Neural progenitor cell (in vitro differentiated cells): ENCODE results near the gene EPHX1. TPM values are rescaled to one million over a fixed set of nuclear protein-coding genes. Genes with fewer than 3 reads are reported as not detected.

Experiments
- DNase-seq: peaks from one replicate; pipeline ENCODE4 v3.0.0-alpha.2; 2016; ENCODE audit warnings: low spot score
- H2AFZ ChIP-seq: fragments of 200-600 bp; sonication (generic); replicated peaks from 2 replicates; pipeline ENCODE4 v1.6.1; 2016; ENCODE audit warnings: antibody characterized with exemption
- H3F3A ChIP-seq: fragments of 200-600 bp; sonication (generic); 2 replicates; pipeline ENCODE4 v1.6.1; 2016; ENCODE audit warnings: antibody characterized with exemption, low read depth
- H3K27ac ChIP-seq: fragments of 200-600 bp; sonication (generic); 2 replicates; pipeline ENCODE4 v1.5.1; 2016; ENCODE audit warnings: mild to moderate bottlenecking
- H3K27me3 ChIP-seq: fragments of 200-600 bp; sonication (generic); 2 replicates; pipeline ENCODE4 v1.6.1; 2016; ENCODE audit warnings: mild to moderate bottlenecking, moderate library complexity
- H3K36me3 ChIP-seq: fragments of 200-600 bp; sonication (generic); 2 replicates; pipeline ENCODE4 v1.5.1; 2016
- H3K4me1 ChIP-seq: fragments of 200-600 bp; sonication (generic); 2 replicates; pipeline ENCODE4 v1.6.1; 2016; ENCODE audit warnings: mixed run types
- H3K4me2 ChIP-seq: fragments of 200-600 bp; sonication (generic); 2 replicates; pipeline ENCODE4 v1.6.1; 2016
- H3K4me3 ChIP-seq: fragments of 200-600 bp; sonication (generic); 2 replicates; pipeline ENCODE4 v1.5.1; 2016
- H3K79me2 ChIP-seq: fragments of 200-600 bp; sonication (generic); 2 replicates; pipeline ENCODE4 v1.6.1; 2016; ENCODE audit warnings: low read depth
- H3K9ac ChIP-seq: fragments of 200-600 bp; sonication (generic); 2 replicates; pipeline ENCODE4 v1.6.1; 2016
- H3K9me3 ChIP-seq: fragments of 200-600 bp; sonication (generic); 2 replicates; pipeline ENCODE4 v1.5.1; 2016; ENCODE audit warnings: low read depth
- H4K20me1 ChIP-seq: fragments of 200-600 bp; sonication (generic); 2 replicates; pipeline ENCODE4 v1.6.1; 2016; ENCODE audit warnings: low read depth
- H3K27ac Mint-ChIP-seq: 3 replicates; pipeline ENCODE4 v1.8.0; 2021; ENCODE audit warnings: mixed read lengths
- H3K27me3 Mint-ChIP-seq: 2 replicates; pipeline ENCODE4 v1.8.0; 2022; ENCODE audit warnings: low read depth, mild to moderate bottlenecking, inconsistent platforms, moderate library complexity, mixed read lengths; ENCODE audit not compliant: insufficient read depth
- H3K36me3 Mint-ChIP-seq: 3 replicates; pipeline ENCODE4 v1.8.0; 2021; ENCODE audit warnings: mixed read lengths
- H3K4me1 Mint-ChIP-seq: 3 replicates; pipeline ENCODE4 v1.8.0; 2021; ENCODE audit warnings: mixed read lengths
- H3K4me3 Mint-ChIP-seq: 3 replicates; pipeline ENCODE4 v1.8.0; 2021; ENCODE audit warnings: mild to moderate bottlenecking, moderate library complexity, mixed read lengths
- H3K9me3 Mint-ChIP-seq: 3 replicates; pipeline ENCODE4 v1.8.0; 2020; ENCODE audit warnings: mixed read lengths
- CTCF ChIP-seq: fragments of 200-600 bp; sonication (generic); IDR thresholded peaks from 2 replicates; pipeline ENCODE4 v1.5.1; 2017; ENCODE audit warnings: antibody characterized with exemption, mild to moderate bottlenecking
- EZH2 ChIP-seq: fragments of 200-600 bp; sonication (generic); IDR thresholded peaks from 2 replicates; pipeline ENCODE4 v1.6.1; 2017; ENCODE audit warnings: antibody characterized with exemption, mild to moderate bottlenecking, moderate library complexity
- EZH2phosphoT487 ChIP-seq: fragments of 200-600 bp; sonication (generic); IDR thresholded peaks from 2 replicates; pipeline ENCODE4 v1.6.1; 2017; ENCODE audit warnings: antibody characterized with exemption
- total RNA-seq: library from RNA; depleted of rRNA; stranded (reverse); fragments of >200 nt; gene quantifications from 2 replicates; pipeline ENCODE4 v1.2.3, GENCODE V29; 2015; ENCODE audit warnings: low replicate concordance

Gene EPHX1
- total RNA-seq, 1 donor from 2014 or later: 4.3 TPM

DNA sequence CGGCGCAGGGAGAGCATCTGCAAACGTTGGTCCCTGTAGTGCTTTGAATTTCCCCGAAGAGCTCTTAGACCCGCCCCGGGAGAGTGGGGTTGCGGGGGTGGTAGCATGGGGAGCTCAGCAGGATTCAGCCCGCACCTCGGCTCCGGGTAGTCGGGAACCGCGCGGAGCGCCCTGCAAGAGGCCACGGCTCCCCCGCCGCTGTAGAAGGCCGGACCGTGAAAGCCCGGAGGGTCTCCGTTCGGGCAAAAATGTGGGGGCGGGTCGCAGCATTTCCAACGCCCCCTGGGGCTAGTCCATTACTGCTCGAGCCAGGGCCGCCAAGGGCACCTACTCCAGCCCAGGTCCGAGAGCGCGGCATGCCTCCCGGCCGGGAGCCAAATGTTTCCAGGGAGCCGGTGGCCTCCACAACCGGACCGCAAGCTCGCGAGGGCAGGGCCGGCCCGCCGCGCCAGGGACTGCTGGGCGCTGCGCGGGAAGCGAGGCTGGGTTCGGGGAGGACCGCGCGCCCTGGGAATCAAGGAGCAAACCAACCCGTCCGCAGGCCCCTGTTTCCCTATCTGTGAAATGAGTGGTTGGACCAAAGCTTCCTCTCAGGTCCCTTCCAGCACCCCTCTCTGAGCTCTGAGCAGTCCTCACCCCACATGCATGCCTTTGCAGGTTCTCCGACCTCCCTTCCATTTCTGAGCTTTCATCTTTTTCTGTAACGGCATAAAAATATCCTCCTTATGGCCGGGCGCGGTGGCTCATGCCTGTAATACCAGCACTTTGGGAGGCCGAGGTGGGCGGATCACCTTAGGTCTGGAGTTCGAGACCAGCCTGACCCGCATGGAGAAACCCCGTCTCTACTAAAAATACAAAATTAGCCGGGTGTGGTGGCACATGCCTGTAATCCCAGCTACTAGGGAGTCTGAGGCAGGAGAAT, 73.0 kb downstream of the EPHX1 start:
- peaks cover 8% of the 10 kb centered on the region for H4K20me1 ChIP-seq
- peak overlapping the region; percentile 98 for H3K4me2 ChIP-seq
- no peaks in the 10 kb centered on the region for H3K36me3 ChIP-seq
- H3F3A ChIP-seq: peaks cover 32% of the 10 kb centered on the region
- peak overlapping the region; percentile 75 for H3K4me3 ChIP-seq
- no peaks in the 10 kb centered on the region for H3K9me3 Mint-ChIP-seq
- peak overlapping the region; percentile 91 for H2AFZ ChIP-seq
- peak overlapping the region; percentile 87 for H3K4me3 Mint-ChIP-seq
- no peak overlapping the region for H3K27ac ChIP-seq
- TF ChIP-seq CTCF (no peak), EZH2 (peak; percentile 54), EZH2phosphoT487 (peak; percentile 76)
- no peaks in the 10 kb centered on the region for H3K9me3 ChIP-seq
- peaks cover 75% of the 10 kb centered on the region for H3K27me3 ChIP-seq
- H3K27me3 Mint-ChIP-seq: peaks cover 12% of the 10 kb centered on the region
- peaks cover 12% of the 10 kb centered on the region for H3K4me1 Mint-ChIP-seq
- no peaks in the 10 kb centered on the region for H3K79me2 ChIP-seq
- no peak overlapping the region for H3K9ac ChIP-seq
- H3K4me1 ChIP-seq: peaks cover 10% of the 10 kb centered on the region
- H3K27ac Mint-ChIP-seq: no peak overlapping the region
- peak; percentile 59 for DNase-seq
- no peaks in the 10 kb centered on the region for H3K36me3 Mint-ChIP-seq

GRCh38 chr1:225883616-225884265, 73.8 kb downstream of the EPHX1 start:
- peaks cover 15% of the 10 kb centered on the region for H3K27me3 Mint-ChIP-seq

DNA sequence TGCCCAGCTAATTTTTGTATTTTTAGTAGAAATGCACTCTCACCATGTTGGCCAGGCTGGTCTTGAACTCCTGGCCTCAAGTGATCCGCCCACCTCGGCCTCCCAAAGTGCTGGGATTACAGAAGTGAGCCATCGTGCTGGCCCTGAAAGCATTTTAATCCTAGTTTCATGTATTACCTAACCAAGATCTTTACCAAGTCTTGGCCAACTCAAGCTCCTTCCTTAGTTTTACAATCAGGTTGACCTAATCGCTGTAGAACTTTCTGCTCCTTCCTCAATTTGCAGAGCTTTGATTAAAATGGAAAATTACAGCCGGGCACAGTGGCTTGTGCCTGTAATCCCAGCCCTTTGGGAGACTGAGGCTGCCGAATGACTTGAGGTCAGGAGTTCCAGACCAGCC, 75.4 kb downstream of the EPHX1 start:
- Mint-ChIP-seq H3K36me3 (no peaks in the 10 kb centered on the region), H3K4me3 (no peak overlapping the region), H3K27me3 (peaks cover 13% of the 10 kb centered on the region), H3K27ac (no peak overlapping the region), H3K4me1 (peaks cover 20% of the 10 kb centered on the region), H3K9me3 (no peaks in the 10 kb centered on the region)
- Histone ChIP-seq H3K79me2 (no peaks in the 10 kb centered on the region), H4K20me1 (peaks cover 6% of the 10 kb centered on the region), H3F3A (peaks cover 35% of the 10 kb centered on the region), H3K4me3 (no peak overlapping the region), H3K27ac (no peak overlapping the region), H3K9ac (no peak overlapping the region), H2AFZ (no peak overlapping the region), H3K27me3 (peaks cover 96% of the 10 kb centered on the region), H3K9me3 (no peaks in the 10 kb centered on the region), H3K4me2 (no peak overlapping the region), H3K4me1 (peaks cover 10% of the 10 kb centered on the region), H3K36me3 (no peaks in the 10 kb centered on the region)
- no peak for DNase-seq
- no peak for TF ChIP-seq EZH2phosphoT487
- no peak for TF ChIP-seq CTCF
- no peak for TF ChIP-seq EZH2

More at GRCh38 chr1:225883616-225884265, 73.8 kb downstream of the EPHX1 start:
- H3K9ac ChIP-seq: no peak overlapping the region
- Mint-ChIP-seq H3K4me1 (peaks cover 17% of the 10 kb centered on the region), H3K9me3 (no peaks in the 10 kb centered on the region), H3K36me3 (no peaks in the 10 kb centered on the region), H3K4me3 (peak overlapping the region; percentile 84), H3K27ac (no peak overlapping the region)
- H3K4me1 ChIP-seq: peaks cover 10% of the 10 kb centered on the region
- peaks cover 83% of the 10 kb centered on the region for H3K27me3 ChIP-seq
- no peak for DNase-seq
- H3K4me2 ChIP-seq: no peak overlapping the region
- peaks cover 8% of the 10 kb centered on the region for H4K20me1 ChIP-seq
- TF ChIP-seq CTCF (no peak), EZH2phosphoT487 (no peak), EZH2 (no peak)
- no peaks in the 10 kb centered on the region for H3K9me3 ChIP-seq
- no peaks in the 10 kb centered on the region for H3K79me2 ChIP-seq
- H3K36me3 ChIP-seq: no peaks in the 10 kb centered on the region
- no peak overlapping the region for H3K27ac ChIP-seq
- H3F3A ChIP-seq: peaks cover 35% of the 10 kb centered on the region
- no peak overlapping the region for H3K4me3 ChIP-seq
- no peak overlapping the region for H2AFZ ChIP-seq
